WTC11 (cell line): Measurements from ENCODE around the gene S100PBP. TPM values are rescaled to one million over a fixed set of nuclear protein-coding genes. Genes with fewer than 3 reads are reported as not detected.
A peak's percentile ranks its signal among the peaks of the same experiment; 100 is the strongest.

ENCODE experiments used
- ATAC-seq: fragments of 200-7000 bp; cut with Tn5 transposase; 2 replicates; pipeline ENCODE4 v1.10.0; 2021; ENCODE audit warnings: mild to moderate bottlenecking, moderate library complexity
- CTCF ChIA-PET: fragments of 300-600 bp; sonication (Branson Sonifier 250); formaldehyde crosslinking; loops from one replicate; lab custom pipeline; 2021; ENCODE audit warnings: antibody characterized with exemption; lab: Charles Lee
- POLR2A ChIA-PET: fragments of 350-600 bp; sonication (Branson Sonifier 250); formaldehyde crosslinking; loops from one replicate; lab custom pipeline; 2021; ENCODE audit warnings: antibody characterized with exemption; lab: Charles Lee
- DNase-seq: peaks from one replicate; pipeline ENCODE4 v3.0.0; 2021; ENCODE audit warnings: low spot score
- H3K27ac Mint-ChIP-seq: 2 replicates; pipeline ENCODE4 v1.8.0; 2021; ENCODE audit warnings: mixed read lengths
- H3K27me3 Mint-ChIP-seq: 2 replicates; pipeline ENCODE4 v1.8.0; 2021; ENCODE audit warnings: low read depth, mild to moderate bottlenecking, moderate library complexity, mixed read lengths
- H3K36me3 Mint-ChIP-seq: 2 replicates; pipeline ENCODE4 v1.8.0; 2021; ENCODE audit warnings: mixed read lengths
- H3K4me1 Mint-ChIP-seq: 2 replicates; pipeline ENCODE4 v1.8.0; 2022; ENCODE audit warnings: mixed read lengths
- H3K4me3 Mint-ChIP-seq: 2 replicates; pipeline ENCODE4 v1.8.0; 2021; ENCODE audit warnings: mild to moderate bottlenecking, moderate library complexity, mixed read lengths
- H3K9me3 Mint-ChIP-seq: 2 replicates; pipeline ENCODE4 v1.8.0; 2021; ENCODE audit warnings: mixed read lengths
- ATF3 ChIP-seq: sonication (generic); formaldehyde crosslinking; conservative IDR thresholded peaks from 2 replicates; pipeline ENCODE4 v1.8.1; 2022; ENCODE audit warnings: mild to moderate bottlenecking, missing genetic modification reagents
- CREM ChIP-seq: sonication (generic); formaldehyde crosslinking; IDR thresholded peaks from 2 replicates; pipeline ENCODE4 v1.8.1; 2022; ENCODE audit warnings: mild to moderate bottlenecking, missing genetic modification reagents, moderate library complexity
- ELF4 ChIP-seq: sonication (generic); formaldehyde crosslinking; IDR thresholded peaks from 2 replicates; pipeline ENCODE4 v1.8.1; 2022; ENCODE audit warnings: low read depth, mild to moderate bottlenecking, moderate library complexity, missing genetic modification reagents
- ETV6 ChIP-seq: sonication (generic); formaldehyde crosslinking; IDR thresholded peaks from 2 replicates; pipeline ENCODE4 v1.8.1; 2022; ENCODE audit warnings: mild to moderate bottlenecking, missing genetic modification reagents
- GABPB1 ChIP-seq: sonication (generic); formaldehyde crosslinking; IDR thresholded peaks from 2 replicates; pipeline ENCODE4 v1.8.1; 2023; ENCODE audit warnings: mild to moderate bottlenecking, missing genetic modification reagents
- NFE2L1 ChIP-seq: sonication (generic); formaldehyde crosslinking; IDR thresholded peaks from 2 replicates; pipeline ENCODE4 v1.8.1; 2023; ENCODE audit warnings: missing genetic modification reagents
- NR3C1 ChIP-seq: sonication (generic); formaldehyde crosslinking; conservative IDR thresholded peaks from 2 replicates; pipeline ENCODE4 v1.8.1; 2023; ENCODE audit warnings: low read depth, mild to moderate bottlenecking, missing genetic modification reagents
- PRDM15 ChIP-seq: sonication (generic); formaldehyde crosslinking; IDR thresholded peaks from 2 replicates; pipeline ENCODE4 v1.8.0; 2022; ENCODE audit warnings: missing genetic modification reagents
- TCF7 ChIP-seq: sonication (generic); formaldehyde crosslinking; IDR thresholded peaks from 2 replicates; pipeline ENCODE4 v1.8.0; 2022; ENCODE audit warnings: mild to moderate bottlenecking, low read depth, missing genetic modification reagents, moderate library complexity
- TP53 ChIP-seq: sonication (generic); formaldehyde crosslinking; IDR thresholded peaks from 2 replicates; pipeline ENCODE4 v1.8.1; 2023; ENCODE audit warnings: mild to moderate bottlenecking, missing genetic modification reagents
- ZNF219 ChIP-seq: sonication (generic); formaldehyde crosslinking; IDR thresholded peaks from 2 replicates; pipeline ENCODE4 v1.8.0; 2023; ENCODE audit warnings: missing genetic modification reagents, mild to moderate bottlenecking, borderline replicate concordance
- total RNA-seq: library from RNA; stranded (reverse); gene quantifications from 3 replicates; pipeline ENCODE4 v1.2.3, GENCODE V29; 2021
- TF ChIP-seq, protein P1 (sequence below): fragments of 250-450 bp; sonication (Bioruptor Pico); IDR thresholded peaks from 2 replicates; pipeline ENCODE4 v1.9.0; 2021; ENCODE audit warnings: mild to moderate bottlenecking
- TF ChIP-seq, protein P2 (sequence below): fragments of 200-600 bp; IDR thresholded peaks from 2 replicates; pipeline ENCODE4 v1.8.0; 2022; ENCODE audit warnings: antibody characterized with exemption
- TF ChIP-seq, protein P3 (sequence below): sonication (generic); formaldehyde crosslinking; IDR thresholded peaks from 2 replicates; pipeline ENCODE4 v1.8.0; 2023; ENCODE audit warnings: missing genetic modification reagents, mild to moderate bottlenecking, borderline replicate concordance

S100PBP gene
- total RNA-seq, 1 experiment from 2014 or later, result 62.9 TPM

GRCh38 chr1:32771561-32772280, 45.7 kb upstream of the S100PBP start (continued):
- TF ChIP-seq, protein P1, sequence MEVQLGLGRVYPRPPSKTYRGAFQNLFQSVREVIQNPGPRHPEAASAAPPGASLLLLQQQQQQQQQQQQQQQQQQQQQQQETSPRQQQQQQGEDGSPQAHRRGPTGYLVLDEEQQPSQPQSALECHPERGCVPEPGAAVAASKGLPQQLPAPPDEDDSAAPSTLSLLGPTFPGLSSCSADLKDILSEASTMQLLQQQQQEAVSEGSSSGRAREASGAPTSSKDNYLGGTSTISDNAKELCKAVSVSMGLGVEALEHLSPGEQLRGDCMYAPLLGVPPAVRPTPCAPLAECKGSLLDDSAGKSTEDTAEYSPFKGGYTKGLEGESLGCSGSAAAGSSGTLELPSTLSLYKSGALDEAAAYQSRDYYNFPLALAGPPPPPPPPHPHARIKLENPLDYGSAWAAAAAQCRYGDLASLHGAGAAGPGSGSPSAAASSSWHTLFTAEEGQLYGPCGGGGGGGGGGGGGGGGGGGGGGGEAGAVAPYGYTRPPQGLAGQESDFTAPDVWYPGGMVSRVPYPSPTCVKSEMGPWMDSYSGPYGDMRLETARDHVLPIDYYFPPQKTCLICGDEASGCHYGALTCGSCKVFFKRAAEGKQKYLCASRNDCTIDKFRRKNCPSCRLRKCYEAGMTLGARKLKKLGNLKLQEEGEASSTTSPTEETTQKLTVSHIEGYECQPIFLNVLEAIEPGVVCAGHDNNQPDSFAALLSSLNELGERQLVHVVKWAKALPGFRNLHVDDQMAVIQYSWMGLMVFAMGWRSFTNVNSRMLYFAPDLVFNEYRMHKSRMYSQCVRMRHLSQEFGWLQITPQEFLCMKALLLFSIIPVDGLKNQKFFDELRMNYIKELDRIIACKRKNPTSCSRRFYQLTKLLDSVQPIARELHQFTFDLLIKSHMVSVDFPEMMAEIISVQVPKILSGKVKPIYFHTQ, result no peak
- TF ChIP-seq NR3C1 (no peak), ETV6 (CRISPR knock-in tag) (no peak), ELF4 (CRISPR knock-in tag) (no peak), NFE2L1 (CRISPR knock-in tag) (no peak)
- TF ChIP-seq, protein P2, sequence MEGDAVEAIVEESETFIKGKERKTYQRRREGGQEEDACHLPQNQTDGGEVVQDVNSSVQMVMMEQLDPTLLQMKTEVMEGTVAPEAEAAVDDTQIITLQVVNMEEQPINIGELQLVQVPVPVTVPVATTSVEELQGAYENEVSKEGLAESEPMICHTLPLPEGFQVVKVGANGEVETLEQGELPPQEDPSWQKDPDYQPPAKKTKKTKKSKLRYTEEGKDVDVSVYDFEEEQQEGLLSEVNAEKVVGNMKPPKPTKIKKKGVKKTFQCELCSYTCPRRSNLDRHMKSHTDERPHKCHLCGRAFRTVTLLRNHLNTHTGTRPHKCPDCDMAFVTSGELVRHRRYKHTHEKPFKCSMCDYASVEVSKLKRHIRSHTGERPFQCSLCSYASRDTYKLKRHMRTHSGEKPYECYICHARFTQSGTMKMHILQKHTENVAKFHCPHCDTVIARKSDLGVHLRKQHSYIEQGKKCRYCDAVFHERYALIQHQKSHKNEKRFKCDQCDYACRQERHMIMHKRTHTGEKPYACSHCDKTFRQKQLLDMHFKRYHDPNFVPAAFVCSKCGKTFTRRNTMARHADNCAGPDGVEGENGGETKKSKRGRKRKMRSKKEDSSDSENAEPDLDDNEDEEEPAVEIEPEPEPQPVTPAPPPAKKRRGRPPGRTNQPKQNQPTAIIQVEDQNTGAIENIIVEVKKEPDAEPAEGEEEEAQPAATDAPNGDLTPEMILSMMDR, result no peak
- TF ChIP-seq, all 79 proteins: peak for 0

DNA sequence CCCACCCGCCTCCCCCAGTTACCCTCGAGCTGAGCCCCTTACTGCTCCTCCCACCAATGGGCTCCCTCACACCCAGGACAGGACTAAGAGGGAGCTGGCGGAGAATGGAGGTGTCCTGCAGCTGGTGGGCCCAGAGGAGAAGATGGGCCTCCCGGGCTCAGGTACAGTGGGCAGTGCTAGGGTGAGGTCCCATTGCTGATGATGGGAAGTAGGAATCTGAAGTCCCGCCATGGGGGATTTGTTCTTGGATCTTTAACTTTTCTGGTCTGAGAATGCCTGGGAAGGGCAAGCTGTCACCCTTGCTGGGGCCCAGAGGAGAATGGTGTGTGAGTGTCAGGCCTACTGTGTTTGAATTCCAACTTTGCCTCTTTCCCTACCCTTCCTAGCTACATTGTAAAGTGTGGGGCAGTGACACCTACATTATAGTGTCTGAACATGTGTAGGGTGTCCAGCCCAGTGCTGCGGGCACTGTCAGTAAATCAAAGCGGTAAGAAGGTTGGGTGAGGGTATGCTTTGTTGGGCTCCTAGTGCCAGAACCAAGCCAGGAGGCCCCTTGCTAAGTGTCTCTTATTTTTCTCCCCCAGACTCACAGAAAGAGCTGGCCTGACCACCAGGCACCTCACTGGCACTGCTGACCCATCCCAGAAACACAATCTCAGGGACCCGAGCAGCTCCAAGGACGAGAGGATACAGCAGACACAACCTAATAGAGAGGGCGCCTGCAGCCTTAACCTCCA, 45.0 kb upstream of the S100PBP start:
- Mint-ChIP-seq H3K4me1 (peaks cover 34% of the 10 kb centered on the region), H3K36me3 (peaks cover 37% of the 10 kb centered on the region), H3K27me3 (no peaks in the 10 kb centered on the region), H3K27ac (peak overlapping the region; percentile 90), H3K4me3 (no peak overlapping the region), H3K9me3 (no peaks in the 10 kb centered on the region)
- no peak for ATAC-seq
- DNase-seq, result no peak
- no peak for TF ChIP-seq TCF7
- no peak for TF ChIP-seq GABPB1 (CRISPR knock-in tag)
- 0 out of 2 replicates have a peak, but pooled peaks have one; percentile 1 for TF ChIP-seq TP53 (CRISPR knock-in tag)
- no peak for TF ChIP-seq NFE2L1 (CRISPR knock-in tag)
- ChIA-PET CTCF (interaction anchor here (0.6 to 10.0 kb wide), 27 partner anchors 11 to 372 kb away, joined by 3 to 262 read pairs (median 6); partner anchors contain the start of genes RBBP4 and SYNC), POLR2A (interaction anchor here (0.9 to 4.7 kb wide), 7 partner anchors 11 to 71 kb away, joined by 4 to 39 read pairs (median 8); no protein-coding TSS in a partner anchor)

DNA sequence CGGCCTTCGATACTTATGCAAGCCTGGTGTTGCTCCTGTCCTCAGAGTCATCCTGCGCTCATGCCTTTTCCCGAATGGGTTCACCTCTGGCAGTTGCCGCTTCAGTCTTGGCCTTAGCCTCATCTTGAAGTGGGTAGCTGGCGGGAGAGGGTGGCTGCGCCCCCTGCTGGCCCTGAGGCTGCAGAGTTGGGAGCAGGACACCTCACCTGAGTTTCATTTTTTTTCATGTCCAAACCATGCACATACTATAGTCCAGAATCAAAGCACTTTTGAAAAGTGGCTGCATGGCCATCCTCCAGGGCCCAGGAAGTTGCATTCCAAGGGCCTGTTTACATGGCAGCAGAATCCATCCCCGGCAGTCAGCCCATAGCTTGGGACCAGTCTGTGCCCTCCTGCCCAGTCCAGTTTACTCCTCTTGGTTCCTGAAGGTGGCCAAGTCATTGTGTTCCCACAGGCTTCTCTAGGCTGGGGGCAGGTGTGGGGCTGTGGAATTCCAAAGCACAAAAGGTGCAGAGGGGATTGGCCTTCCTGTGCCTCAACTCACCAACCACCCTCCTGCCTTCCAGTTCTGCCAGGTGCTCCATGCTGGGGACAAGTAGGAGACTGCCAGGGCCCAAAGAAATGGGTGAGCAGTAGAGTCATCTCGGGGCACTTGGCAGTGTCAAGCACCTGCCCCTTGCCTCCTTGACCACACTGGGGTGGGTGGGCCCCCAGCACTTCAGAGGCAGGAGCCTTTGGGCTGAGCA, 44.3 kb upstream of the S100PBP start:
- peaks cover 40% of the 10 kb centered on the region for H3K36me3 Mint-ChIP-seq
- CTCF ChIA-PET, result interaction anchor here (0.5 to 10.0 kb wide), 29 partner anchors 9 to 373 kb away, joined by 3 to 262 read pairs (median 6); partner anchors contain the start of genes RBBP4 and SYNC
- peaks cover 28% of the 10 kb centered on the region for H3K4me1 Mint-ChIP-seq
- H3K27ac Mint-ChIP-seq, result peak overlapping the region; percentile 90
- no peak overlapping the region for H3K4me3 Mint-ChIP-seq
- POLR2A ChIA-PET, result interaction anchor here (0.9 to 4.7 kb wide), 8 partner anchors 12 to 72 kb away, joined by 4 to 39 read pairs (median 8); no protein-coding TSS in a partner anchor
- ATAC-seq (peak; percentile 72), DNase-seq (peak; percentile 90)
- H3K27me3 Mint-ChIP-seq, result no peaks in the 10 kb centered on the region
- no peaks in the 10 kb centered on the region for H3K9me3 Mint-ChIP-seq
- TF ChIP-seq, protein P3, sequence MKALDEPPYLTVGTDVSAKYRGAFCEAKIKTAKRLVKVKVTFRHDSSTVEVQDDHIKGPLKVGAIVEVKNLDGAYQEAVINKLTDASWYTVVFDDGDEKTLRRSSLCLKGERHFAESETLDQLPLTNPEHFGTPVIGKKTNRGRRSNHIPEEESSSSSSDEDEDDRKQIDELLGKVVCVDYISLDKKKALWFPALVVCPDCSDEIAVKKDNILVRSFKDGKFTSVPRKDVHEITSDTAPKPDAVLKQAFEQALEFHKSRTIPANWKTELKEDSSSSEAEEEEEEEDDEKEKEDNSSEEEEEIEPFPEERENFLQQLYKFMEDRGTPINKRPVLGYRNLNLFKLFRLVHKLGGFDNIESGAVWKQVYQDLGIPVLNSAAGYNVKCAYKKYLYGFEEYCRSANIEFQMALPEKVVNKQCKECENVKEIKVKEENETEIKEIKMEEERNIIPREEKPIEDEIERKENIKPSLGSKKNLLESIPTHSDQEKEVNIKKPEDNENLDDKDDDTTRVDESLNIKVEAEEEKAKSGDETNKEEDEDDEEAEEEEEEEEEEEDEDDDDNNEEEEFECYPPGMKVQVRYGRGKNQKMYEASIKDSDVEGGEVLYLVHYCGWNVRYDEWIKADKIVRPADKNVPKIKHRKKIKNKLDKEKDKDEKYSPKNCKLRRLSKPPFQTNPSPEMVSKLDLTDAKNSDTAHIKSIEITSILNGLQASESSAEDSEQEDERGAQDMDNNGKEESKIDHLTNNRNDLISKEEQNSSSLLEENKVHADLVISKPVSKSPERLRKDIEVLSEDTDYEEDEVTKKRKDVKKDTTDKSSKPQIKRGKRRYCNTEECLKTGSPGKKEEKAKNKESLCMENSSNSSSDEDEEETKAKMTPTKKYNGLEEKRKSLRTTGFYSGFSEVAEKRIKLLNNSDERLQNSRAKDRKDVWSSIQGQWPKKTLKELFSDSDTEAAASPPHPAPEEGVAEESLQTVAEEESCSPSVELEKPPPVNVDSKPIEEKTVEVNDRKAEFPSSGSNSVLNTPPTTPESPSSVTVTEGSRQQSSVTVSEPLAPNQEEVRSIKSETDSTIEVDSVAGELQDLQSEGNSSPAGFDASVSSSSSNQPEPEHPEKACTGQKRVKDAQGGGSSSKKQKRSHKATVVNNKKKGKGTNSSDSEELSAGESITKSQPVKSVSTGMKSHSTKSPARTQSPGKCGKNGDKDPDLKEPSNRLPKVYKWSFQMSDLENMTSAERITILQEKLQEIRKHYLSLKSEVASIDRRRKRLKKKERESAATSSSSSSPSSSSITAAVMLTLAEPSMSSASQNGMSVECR, result peak; percentile 44
- peak; percentile 45; the same call in 1 of the 2 replicates for TF ChIP-seq CREM (CRISPR knock-in tag)
- no peak for TF ChIP-seq ZNF219 (CRISPR knock-in tag)
- no peak for TF ChIP-seq ATF3 (CRISPR knock-in tag)
- no peak for TF ChIP-seq PRDM15
